Activated T-cell treated with anti-CD3 and anti-CD28 coated beads for 1 hour (primary cell): ENCODE data around the gene MAPK11.

Source experiments
- DNase-seq: peaks from one replicate; pipeline ENCODE4 v3.0.0-alpha.2; 2020; ENCODE audit warnings: low read depth

MAPK11 gene

DNA sequence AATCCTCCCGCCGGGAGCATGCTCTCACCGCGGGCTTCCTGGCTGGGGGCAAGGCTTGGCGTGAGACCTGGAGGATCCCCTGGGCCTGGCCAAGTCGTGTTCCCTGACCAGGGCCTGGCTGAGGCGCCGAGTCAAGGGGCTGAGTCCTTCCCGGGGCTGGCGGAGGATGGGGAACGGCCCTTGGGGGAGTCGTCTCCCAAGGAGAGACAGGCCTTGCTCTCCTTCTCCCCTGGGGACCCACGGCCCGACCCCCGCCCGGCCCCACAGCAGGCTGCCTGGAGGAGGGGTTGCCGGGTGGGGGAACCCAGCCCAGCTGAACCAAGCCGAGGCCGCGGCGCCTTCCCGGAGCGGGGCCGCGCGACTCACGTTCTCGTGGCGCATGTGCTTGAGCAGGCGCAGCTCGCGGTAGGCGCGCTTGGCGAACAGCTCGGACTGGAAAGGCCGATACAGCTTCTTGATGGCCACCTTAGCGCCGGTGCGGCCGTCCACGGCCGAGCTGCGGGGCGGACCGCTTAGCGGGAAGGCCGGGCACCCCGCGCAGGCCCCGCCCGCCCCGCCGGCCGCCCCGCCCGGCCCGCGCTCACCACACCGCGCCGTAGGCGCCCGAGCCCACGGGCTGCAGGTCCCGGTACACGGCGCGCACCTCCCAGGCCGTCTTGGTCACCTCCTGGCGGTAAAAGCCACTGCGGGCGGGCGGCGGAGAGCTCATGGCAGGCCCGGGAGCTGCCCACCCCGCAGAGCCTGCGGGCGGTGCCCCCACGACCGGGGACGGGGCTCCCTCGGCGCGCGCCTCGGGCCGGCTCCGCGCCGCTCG, 9.2 kb downstream of the MAPK11 start:
- DNase-seq, result no peak

DNA sequence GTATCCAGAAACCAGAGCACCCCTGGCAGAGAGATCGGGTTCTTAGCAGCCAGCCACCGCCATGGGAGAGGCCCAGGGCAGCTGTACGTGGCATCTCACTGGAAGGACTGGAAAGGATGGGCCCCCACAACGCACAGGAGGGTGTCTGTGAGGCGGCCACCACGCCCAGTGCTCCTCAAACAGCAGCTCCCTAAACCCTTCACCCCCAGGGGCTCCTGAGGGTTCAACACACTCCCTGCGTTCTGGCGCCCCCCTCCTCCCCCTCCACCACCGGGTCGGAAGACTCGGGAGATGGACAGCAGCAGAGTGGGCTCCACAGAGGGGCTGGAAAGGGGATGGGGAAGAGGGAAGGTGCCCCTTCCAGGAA, 9.8 kb downstream of the MAPK11 start:
- DNase-seq, result no peak

DNA sequence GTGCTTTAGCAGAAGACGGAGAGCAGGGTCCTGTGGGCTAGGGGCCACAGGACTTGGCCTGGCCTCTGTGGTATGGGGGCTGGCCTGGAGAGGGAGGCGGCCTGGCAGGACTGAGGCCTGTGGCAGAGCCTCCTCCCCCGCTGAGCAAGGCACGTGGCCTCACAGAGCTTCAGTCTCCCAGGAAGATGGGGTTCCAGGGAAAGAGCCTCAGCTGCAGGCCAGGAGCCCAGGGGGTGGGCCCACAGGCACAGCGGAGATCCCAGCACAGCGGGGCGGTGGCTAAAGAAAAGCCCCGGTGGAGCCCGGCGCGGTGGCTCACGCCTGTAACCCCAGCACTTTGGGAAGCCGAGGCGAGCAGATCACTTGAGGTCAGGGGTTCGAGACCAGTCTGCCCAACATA, 10.9 kb downstream of the MAPK11 start:
- no peak for DNase-seq

DNA sequence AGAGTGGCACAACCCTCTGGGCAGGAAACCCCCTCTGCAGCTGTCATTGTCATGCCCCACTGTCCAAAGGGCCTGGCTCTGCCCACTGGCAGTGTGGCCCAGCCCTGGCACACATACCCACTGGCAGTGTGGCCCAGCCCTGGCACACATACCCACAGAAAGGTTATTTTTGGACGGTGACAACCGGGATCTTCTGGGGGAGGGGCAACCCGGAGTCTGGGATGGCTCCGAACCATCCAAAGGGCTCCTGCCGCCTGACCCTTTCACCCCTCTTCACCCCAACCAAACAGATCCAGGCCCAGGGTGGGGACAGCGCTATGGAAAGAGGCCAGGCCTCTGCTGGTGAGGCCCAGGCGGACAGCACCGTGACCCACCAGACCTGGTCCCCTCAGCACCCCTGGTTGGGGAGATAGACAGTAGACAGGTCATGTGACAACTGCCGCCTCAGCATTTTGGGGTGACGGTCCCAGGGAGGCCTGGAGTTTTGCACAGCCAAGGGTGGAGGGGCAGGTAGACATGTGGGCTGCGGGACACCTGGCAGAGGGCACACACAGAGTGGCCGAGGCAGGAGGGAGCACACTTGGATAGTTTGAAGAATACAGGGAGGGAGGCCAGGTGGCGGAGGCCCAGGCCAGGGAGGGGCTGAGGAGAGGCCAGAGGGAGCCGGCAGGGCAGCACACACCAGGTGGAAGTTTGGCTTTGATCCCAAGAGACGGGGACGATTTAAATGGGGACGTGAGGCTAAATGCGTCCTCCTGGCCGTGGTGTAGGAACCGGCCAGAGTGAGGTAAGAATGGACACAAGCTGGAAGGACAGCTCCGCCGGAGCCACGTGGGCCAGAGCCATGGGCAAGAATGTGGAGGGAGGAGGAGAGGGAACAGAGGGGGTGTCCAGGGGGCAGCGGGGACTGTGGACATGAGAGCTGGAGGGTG, 11.6 kb downstream of the MAPK11 start:
- no peak for DNase-seq

DNA sequence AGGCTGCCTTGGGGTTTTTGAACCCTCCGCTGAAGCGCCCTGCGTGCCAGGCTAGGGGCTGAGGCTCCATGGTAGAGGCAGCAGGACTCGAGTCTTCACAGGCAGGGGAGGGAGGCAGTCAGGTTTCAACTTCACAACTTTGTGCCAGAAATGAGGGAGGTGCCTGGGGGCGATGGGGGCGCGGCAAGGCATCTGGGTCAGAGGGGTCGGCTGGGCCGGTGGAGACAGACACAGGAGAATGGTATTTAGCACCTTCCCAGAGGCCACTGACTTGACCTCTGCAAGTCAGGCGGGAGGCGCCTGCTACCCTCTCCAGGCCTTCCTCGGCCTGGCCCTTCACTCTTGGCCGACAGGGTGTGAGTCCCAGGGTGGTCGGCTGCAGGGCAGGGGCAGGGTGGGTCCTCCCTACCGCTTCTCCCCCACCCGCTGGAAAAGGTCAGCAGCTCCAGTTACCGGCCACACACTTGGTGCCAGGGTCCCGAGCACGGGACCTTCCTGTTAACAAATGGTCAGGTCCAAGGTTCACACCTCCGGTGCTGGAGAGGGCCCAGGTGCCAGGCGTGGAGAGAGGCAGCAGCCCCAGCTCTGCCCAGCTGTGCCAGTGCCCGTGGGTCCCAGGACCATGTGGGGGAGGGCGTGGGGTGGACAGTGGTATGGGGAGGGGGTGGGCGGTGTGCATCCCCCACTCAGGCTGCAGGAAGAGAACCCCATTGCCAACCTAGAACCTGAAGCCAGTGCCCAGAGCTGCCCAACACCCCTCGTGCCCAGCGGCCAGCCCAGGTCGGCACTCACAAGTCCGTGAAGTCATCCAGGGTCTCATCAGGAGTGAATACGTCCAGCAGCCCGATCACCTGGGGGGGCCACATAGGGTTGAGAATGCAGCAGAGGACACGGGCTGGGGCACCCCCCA, 12.5 kb downstream of the MAPK11 start:
- no peak for DNase-seq

DNA sequence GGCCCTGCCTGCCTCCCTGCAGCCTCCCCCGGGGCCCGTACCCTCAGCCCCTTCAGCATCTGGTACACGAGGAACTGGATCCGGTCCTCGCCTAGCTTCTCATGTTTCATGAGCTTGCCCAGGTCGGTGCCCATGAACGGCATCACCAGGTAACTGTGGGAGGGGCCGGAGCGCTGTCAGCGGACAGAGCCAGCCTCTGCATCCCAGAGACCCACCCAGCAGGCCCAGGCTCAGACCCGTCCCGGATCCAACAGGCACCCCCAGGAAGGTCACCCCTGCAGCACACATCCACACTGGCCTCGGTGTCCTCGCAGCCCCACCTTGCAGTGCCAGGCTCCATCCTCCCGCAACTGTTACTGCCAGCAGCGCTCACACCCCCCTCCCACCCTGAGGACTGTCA, 13.1 kb downstream of the MAPK11 start:
- no peak for DNase-seq

DNA sequence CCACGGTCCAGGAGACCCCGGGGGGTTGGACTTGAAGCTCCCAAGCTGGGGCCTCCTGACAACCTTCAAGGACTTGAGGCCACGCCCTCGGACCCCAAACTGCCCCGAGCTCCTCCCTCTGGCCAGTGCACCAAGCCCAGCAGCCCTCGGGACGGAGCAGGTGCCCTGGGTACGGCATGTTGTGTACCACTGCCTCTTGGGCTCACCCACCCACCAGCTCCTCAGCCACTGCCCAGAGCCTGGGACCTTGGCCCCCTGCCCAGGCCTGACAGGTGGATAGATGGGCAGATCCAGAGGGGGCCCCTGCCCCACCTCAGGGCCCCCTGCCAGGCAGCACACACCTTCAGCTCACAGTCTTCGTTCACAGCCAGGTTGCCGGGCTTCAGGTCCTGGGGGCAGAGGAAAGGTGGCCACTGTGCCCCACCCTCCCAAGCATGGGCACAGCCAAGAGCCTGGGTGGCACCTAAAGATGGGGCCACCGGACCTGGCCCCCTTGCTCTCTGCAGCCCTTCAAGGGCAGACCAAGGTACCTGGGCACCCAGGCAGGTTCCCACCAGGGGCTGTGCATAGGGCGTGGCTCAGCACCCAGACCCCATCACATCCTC, 13.8 kb downstream of the MAPK11 start:
- DNase-seq, result no peak

DNA sequence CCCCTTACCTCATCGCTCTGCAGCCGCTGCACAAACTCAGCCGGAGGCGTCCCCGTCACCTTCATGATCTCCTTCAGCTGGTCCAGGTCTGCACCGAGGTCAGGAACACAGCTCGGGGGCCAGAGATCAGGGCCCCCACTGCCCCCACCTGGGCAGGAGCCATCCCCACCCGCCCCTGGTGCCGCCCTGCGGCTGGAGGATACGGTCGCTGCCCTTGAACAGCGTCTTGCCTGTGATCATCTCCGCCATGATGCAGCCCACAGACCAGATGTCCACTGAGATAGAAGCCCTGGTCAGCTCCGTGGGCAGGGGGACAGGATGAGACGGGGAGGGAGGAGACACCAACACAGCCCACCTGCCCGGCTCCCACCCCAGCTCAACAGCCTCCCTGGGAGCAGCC, 14.6 kb downstream of the MAPK11 start:
- DNase-seq, result no peak

DNA sequence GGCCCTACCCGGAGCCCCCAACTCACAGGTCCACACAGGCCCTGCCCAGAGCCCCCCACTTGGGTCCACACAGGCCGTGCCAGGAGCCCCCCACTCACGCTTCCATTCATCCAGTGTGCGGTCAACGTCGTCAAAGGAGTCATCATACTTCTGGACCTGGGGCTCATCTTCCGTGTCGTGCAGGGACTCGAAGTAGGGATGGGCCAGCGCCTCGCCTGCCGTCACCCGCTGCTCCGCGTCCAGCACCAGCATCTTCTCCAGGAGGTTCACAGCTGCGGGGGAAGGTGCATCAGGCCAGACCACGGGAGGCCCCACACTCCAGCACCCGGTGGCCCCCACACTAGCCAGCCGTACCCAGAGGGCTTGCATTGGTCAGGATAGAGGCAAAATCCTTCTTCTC, 15.1 kb downstream of the MAPK11 start:
- DNase-seq, result no peak

DNA sequence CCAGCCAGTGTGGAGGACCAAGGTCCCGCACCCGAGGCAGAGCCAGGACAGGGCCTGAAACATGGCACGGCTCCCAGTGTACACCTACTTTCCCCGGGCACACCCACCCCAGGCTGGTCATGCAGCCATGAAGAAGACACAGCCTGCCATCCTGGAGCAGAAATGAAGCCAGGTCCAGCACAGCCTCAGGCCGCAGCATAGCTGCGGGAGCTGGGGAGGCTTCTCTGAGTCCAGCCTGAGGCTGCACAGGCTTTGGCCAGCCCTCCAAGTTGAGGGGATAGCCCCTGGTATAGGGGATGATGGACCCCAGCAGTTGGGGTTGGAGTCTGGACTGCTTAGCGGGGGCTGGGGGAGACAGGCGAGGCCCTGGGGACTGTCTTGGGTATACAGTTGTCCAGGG, 16.2 kb downstream of the MAPK11 start:
- DNase-seq, result no peak

DNA sequence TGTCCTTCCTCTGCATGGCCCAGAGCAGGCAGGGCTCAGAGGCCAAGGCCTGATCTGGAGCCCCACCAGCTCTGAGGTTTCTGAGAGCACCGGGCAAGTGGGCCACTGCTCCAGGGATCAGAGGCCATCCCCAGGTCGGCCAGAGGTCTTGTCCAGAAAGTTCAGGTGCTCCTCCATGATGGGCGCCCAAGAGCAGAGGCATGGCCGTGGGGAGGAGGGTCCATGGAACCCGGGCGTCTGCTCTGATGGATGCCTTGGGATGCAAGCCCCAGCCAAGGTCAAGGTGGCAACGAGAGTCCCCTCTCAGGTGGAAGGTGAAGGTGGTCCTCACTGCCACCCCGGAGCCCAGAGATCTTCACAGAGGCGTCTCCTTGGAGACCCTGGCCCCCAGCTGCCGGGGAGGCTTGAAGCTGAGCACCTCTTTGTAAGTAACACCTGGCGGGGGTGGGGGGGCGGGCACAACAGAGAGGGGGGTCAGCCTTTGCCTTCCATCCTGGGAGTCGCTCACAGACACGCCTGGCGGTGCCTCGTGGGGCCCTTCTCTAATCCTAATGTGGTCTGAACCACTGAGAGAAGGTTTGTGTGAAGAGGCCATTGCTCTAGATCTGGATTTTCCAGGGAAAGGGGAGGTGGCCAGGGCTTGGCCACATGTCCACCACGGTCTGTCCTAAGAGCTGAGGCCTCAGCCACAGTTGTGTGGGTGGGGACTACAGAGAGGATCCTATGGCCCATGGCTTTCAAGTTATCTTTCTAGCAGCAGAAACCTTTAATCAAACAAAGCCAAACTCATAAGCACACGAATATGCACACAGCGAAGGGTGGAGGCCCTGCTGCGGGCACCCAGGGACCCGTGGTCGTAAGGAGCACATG, 16.9 kb downstream of the MAPK11 start:
- DNase-seq, result no peak

DNA sequence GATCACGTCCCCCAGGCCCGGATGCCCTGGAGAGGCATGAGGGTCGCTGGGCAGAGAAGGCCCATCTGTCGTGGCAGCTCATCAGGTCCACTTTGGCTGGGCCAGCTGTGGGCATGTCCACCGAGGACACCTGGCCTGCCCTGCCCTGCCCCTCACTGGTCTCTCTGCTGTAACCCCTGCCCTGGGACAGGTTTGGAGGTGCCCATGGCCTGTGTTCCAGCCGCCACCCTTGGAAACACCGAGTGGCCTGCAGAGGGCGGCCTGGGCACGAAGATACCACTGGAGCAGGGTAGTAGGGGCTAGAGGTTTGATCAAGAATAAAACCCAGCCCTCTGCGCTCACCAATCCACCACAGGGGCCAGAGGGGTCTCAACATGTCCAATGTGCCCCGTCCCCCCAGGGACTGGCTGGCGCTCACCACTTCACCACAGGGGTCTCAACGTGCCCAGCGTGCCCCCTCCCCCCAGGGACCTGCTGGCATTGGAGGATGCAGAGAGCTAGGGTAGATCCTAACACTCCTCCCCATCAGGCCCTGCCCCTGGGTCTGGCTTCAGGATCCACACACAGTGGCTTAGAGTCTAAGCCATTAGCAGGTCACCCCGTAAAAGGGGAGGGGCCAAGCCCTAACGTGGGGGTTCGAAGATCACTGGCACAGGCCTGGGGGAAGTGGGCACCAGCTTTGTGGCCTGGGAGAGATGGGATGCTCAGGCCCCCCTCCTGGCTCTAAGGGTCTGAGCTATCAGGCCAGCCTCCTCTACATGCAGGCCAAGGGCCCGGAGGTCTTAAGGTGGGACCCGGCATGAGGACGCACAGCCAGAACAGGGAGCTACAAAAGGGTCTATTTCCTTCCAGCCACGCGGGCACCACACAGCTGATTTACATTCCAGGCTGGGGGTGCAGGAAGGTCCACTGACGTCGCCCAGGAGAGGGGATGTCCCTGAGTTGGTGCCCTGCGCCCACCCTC, 17.8 kb downstream of the MAPK11 start:
- DNase-seq, result peak; percentile 64

DNA sequence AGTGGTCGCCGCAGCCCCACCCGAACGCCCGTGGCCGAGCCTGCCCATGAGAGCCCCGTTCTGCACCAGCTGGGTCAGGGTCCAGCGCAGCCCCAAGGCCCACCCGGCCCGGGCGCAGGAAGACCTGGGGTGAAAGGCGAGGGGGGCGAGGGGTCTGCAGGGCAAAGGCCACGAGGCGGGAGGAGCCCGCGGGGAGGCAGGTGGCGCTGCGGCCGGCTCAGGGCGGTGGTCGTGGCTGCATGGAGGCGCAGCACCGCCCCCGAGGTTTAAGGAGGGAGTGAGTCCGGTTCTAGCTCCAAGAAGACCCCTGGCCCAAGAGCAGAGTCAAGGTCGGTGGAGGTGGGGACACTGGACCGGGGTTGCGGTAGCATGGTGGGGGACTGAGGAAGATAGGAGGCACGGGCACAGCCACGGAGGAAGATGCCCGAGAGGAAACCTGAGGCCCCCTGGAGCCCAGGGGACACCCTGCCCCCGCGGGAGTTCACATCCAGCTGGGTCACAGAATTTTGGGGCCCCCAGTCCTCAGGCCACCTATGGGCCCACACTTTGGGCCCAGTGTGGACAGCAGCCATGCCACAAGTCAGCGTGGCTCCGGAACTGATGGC, 18.6 kb downstream of the MAPK11 start:
- DNase-seq, result no peak

DNA sequence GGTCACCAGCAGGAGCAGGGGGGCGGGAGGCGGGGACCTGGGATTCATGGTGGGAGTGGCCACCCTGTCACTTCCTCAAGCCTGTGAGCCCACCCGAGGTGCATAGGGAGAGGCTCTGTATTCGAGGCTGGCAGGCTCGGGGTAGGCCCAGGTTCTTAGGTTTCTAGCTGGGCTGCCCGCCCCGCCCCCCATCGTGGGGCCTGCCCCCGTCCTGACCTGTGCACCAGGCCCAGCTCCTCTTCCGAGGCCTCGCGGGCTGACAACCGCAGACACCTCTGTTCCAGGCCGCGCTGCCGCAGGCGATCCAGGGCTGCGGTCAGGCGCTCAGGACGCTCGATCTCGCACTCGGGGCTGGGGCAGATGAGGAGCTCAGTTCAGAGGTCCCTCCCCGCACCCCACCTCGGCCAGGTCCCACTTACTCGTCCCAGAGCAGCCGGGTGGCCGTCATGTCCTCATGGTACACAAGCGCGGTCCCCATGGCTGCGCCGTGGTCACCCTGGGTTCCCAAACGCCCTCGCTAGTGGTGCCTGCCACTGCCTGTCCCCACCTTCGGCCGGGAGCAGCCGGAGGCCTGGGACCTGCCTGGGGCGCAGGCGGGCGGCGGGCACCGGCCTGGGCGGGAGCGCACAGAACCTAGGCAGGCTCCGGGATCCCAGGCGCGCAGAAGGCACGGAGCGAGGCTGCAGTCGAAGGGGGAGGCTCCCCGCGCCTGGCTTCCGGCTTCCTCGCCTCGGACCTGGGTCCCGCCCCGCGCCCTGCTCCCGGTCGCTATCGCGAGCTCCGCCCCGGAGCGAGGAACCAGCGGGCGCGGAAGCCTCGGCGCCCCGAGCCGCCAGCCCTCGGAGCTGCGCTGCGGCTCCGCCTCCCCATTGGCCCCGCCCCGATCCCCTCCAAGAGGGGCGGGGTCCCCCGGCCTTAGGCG, 19.4 kb downstream of the MAPK11 start, which contains the start of gene HDAC10:
HDAC10 (minus strand) TSS at position 711 of the 922 bp plus-strand sequence; CDS start at position 478, 233 bp downstream.
- DNase-seq, result peak; percentile 61

DNA sequence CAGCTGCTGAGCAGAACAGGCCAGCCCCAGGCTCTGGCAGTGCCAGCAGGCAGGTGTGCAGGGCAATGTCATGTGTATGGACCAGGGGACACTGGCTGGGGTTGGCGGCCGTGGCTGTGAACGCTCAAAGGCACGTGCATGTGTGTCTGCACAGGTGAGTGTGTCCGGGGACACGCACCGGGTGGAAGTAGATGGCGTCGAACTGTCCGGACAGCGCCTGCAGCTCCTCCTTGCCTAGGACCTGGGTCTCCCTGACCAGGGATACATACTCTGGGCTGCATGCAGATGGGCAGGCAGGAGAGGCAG, 20.0 kb downstream of the MAPK11 start:
- no peak for DNase-seq

DNA sequence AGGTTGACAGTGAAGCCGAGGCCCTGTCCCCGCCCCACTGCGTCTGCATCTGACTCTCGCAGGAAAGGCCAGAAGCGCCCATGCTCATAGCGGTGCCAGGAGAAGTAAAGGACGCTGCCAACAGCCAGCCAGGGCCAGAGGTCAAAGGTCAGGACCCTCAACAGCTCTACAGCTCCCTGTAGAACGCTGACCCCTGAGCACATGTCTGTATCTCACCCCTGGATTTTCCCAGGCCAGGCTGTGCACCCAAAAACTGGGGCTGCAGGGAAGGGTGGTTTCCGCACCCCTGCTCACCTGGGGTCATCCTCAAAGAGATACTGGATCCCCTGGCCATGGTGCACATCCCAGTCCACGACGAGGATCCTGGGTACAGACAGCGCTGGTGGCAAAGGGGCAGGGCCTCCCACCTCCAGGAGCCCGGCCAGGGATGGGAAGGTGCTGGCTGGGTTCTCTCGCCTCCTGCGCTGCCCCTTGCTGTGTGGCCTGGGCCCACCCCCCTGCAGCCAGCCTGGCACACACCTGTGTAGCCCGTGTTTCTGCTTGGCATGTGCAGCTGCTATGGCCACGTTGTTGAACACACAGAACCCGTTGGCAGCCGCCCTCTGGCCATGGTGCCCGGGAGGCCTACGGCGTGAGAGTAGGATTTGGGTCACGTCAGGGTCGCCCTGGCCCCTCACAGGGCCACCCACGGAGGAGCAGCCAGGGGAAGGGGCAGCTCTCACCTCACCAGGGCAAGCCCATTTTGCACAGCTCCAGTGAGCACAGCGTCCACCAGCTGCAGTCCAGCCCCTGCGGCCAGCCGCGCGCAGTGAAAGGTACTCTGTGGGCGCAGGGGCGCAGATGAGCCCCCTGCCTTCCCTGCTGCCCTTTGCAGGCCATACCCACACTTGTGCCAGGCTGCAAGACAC, 20.6 kb downstream of the MAPK11 start:
- no peak for DNase-seq
